Measurements from ENCODE around the gene PEX16. TPM values are rescaled to one million over a fixed set of nuclear protein-coding genes. Genes with fewer than 3 reads are reported as not detected.

Gene PEX16
- total RNA-seq, 1 donor from 2014 or later = 77.7 TPM

DNA sequence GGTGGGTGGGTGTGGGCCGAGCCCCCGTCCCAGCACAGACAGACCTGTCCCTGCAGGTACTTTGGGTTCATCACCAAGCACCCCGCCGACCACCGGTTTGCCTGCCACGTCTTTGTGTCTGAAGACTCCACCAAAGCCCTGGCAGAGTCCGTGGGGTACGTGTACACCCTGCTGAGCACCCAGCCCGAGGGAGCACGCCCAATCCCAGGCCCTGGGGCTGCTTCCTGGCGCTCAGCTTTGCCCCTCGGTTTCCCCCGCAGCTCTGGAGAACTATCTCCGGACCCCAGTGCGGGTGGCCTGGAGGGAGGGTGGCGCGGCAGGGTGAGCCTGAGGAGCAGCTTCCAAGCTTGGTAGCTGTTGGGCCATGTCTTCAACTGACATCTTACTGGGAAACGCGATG, 12.6 kb downstream of the PEX16 start:
- Mint-ChIP-seq H3K9me3 (no peaks in the 10 kb centered on the region), H3K36me3 (ENCODE audit: low read depth) (peaks cover 11% of the 10 kb centered on the region), H3K4me3 (no peak overlapping the region), H3K27ac (no peak overlapping the region), H3K4me1 (peaks cover 14% of the 10 kb centered on the region), H3K27me3 (peaks cover 4% of the 10 kb centered on the region)
- ChIA-PET CTCF (no interaction called here), POLR2A (interaction anchor here (0.7 to 1.3 kb wide), 2 partner anchors 11 to 21 kb away, joined by 3 to 4 read pairs; no protein-coding TSS in a partner anchor)
- no peak for DNase-seq
- TF ChIP-seq, protein P1, sequence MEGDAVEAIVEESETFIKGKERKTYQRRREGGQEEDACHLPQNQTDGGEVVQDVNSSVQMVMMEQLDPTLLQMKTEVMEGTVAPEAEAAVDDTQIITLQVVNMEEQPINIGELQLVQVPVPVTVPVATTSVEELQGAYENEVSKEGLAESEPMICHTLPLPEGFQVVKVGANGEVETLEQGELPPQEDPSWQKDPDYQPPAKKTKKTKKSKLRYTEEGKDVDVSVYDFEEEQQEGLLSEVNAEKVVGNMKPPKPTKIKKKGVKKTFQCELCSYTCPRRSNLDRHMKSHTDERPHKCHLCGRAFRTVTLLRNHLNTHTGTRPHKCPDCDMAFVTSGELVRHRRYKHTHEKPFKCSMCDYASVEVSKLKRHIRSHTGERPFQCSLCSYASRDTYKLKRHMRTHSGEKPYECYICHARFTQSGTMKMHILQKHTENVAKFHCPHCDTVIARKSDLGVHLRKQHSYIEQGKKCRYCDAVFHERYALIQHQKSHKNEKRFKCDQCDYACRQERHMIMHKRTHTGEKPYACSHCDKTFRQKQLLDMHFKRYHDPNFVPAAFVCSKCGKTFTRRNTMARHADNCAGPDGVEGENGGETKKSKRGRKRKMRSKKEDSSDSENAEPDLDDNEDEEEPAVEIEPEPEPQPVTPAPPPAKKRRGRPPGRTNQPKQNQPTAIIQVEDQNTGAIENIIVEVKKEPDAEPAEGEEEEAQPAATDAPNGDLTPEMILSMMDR (IDR thresholded peaks at IDR 0.05) = no peak
- no peak for ATAC-seq (ENCODE audit: low read depth)
- intact Hi-C loops (cut with micrococcal nuclease) = no loop called here

DNA sequence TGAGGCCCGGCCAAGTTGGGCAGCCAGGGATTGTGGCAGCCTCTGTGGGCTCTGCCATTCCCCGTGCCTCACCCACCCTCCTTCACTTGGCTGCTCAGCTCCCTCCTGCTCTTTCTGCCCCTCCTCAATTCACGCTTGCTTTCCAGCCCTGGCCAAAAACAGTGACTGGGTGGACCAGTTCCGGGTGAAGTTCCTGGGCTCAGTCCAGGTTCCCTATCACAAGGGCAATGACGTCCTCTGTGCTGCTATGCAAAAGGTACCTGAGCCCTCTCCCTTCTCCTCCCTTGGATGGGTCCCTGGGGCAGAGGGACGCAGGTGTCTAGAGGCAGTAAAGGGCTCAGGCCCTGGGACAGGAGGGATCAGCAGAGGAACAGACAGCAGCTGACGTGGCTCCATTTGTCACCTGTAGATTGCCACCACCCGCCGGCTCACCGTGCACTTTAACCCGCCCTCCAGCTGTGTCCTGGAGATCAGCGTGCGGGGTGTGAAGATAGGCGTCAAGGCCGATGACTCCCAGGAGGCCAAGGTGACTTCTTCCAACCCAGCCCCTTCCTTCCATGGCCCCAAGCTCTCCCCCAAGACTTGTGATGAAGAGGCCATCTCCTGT, 13.3 kb downstream of the PEX16 start:
- H3K9me3 Mint-ChIP-seq = no peaks in the 10 kb centered on the region
- ChIA-PET POLR2A (interaction anchor here (1.3 kb wide), 1 partner anchor 12 kb away, joined by 4 read pairs; no protein-coding TSS in a partner anchor), CTCF (no interaction called here)
- peaks cover 5% of the 10 kb centered on the region for H3K36me3 Mint-ChIP-seq (ENCODE audit: low read depth)
- H3K27me3 Mint-ChIP-seq = peaks cover 4% of the 10 kb centered on the region
- no peak overlapping the region for H3K4me3 Mint-ChIP-seq
- no peak for DNase-seq
- intact Hi-C loops (cut with micrococcal nuclease) = no loop called here
- no peak overlapping the region for H3K27ac Mint-ChIP-seq
- TF ChIP-seq, protein P1 (IDR thresholded peaks at IDR 0.05) = no peak
- H3K4me1 Mint-ChIP-seq = peaks cover 15% of the 10 kb centered on the region
- no peak for ATAC-seq (ENCODE audit: low read depth)

DNA sequence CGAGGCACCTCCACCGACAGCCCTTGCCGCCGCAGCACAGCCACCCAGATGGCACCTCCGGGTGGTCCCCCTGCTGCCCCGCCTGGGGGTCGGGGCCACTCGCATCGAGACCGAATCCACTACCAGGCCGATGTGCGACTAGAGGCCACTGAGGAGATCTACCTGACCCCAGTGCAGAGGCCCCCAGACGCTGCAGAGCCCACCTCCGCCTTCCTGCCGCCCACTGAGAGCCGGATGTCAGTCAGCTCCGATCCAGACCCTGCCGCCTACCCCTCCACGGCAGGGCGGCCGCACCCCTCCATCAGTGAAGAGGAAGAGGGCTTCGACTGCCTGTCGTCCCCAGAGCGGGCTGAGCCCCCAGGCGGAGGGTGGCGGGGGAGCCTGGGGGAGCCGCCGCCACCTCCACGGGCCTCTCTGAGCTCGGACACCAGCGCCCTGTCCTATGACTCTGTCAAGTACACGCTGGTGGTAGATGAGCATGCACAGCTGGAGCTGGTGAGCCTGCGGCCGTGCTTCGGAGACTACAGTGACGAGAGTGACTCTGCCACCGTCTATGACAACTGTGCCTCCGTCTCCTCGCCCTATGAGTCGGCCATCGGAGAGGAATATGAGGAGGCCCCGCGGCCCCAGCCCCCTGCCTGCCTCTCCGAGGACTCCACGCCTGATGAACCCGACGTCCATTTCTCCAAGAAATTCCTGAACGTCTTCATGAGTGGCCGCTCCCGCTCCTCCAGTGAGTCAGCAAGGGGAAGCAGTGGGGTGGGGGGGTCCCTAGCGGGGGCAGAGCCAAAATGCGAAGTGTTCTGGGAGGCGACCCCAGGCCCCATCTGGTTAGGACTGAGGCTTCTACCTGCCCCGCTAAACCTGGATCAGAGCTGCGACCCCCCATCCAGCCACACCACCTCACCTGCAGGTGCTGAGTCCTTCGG, 15.0 kb downstream of the PEX16 start:
- Mint-ChIP-seq H3K4me3 (no peak overlapping the region), H3K27ac (no peak overlapping the region), H3K36me3 (ENCODE audit: low read depth) (no peaks in the 10 kb centered on the region), H3K9me3 (no peaks in the 10 kb centered on the region), H3K4me1 (peaks cover 19% of the 10 kb centered on the region), H3K27me3 (peaks cover 10% of the 10 kb centered on the region)
- intact Hi-C loops (cut with micrococcal nuclease) = no loop called here
- no peak for DNase-seq
- ATAC-seq (ENCODE audit: low read depth) = no peak
- ChIA-PET CTCF (no interaction called here), POLR2A (interaction anchor here (1.6 kb wide), 1 partner anchor 15 kb away, joined by 4 read pairs; the partner anchor contains the start of gene PEX16)
- TF ChIP-seq, protein P1 (IDR thresholded peaks at IDR 0.05) = no peak

DNA sequence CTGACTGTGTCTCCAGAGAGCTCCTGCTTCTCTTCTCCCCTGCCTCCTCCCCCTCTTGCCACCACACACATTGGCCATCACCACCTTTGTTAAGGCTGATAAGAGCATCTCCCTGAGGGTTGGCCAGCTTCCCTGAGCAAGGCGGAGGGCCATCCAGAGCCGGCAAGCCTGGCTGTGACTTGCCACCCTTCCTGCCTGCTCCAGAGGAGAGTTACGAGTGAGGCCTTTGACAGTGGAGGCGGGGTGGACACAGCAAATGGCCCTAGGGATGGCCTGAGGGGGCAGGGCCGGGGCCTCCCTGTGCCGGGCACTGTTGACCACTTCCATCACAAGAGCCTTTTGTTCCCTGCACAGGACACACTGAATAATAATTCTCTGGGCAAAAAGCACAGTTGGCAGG, 16.1 kb downstream of the PEX16 start:
- no peaks in the 10 kb centered on the region for H3K36me3 Mint-ChIP-seq (ENCODE audit: low read depth)
- POLR2A ChIA-PET = no interaction called here
- H3K27me3 Mint-ChIP-seq = peaks cover 15% of the 10 kb centered on the region
- DNase-seq = no peak
- peaks cover 16% of the 10 kb centered on the region for H3K4me1 Mint-ChIP-seq
- no peak for ATAC-seq (ENCODE audit: low read depth)
- no peak overlapping the region for H3K27ac Mint-ChIP-seq
- intact Hi-C loops (cut with micrococcal nuclease) = no loop called here
- CTCF ChIA-PET = interaction anchor here (0.6 kb wide), 1 partner anchor 34 kb away, joined by 3 read pairs; no protein-coding TSS in a partner anchor
- no peak overlapping the region for H3K4me3 Mint-ChIP-seq
- no peaks in the 10 kb centered on the region for H3K9me3 Mint-ChIP-seq
- TF ChIP-seq, protein P1 (IDR thresholded peaks at IDR 0.05) = no peak
